ENCODE data around the gene PRDX5.

Gene PRDX5

DNA sequence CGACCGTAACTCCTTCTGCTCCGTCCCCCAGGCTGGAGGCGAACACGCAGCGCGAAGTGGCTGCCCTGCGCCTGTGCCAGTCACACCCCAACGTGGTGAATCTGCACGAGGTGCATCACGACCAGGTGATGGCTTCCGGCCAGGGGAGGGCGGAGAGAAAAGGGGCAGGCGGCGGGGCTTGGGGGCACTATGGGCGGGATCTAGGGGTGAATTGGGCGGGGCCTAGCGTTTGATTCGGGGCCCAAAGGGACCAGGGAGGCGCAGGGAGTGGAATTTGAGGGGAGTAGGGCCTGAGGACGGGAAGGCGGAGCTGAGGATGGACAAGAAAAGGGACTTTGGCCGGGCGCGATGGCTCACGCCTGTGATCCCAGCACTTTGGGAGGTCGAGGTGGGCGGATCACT lies 50.8 kb downstream of the PRDX5 start:
- Histone ChIP-seq H3K27ac (ENCODE audit: poor library complexity, severe bottlenecking) (no peak overlapping the region), H3K4me1 (ENCODE audit: insufficient read depth, poor library complexity, severe bottlenecking) (peaks cover 3% of the 10 kb centered on the region), H3K9me3 (ENCODE audit: severe bottlenecking) (no peaks in the 10 kb centered on the region), H3K36me3 (ENCODE audit: low read depth) (peaks cover 71% of the 10 kb centered on the region), H3K4me3 (ENCODE audit: severe bottlenecking) (no peak overlapping the region), H3K27me3 (ENCODE audit: insufficient read depth, poor library complexity, severe bottlenecking) (no peaks in the 10 kb centered on the region)
- ATAC-seq (ENCODE audit: low read depth): no peak
- no peak for DNase-seq (ENCODE audit: low spot score)
- TF ChIP-seq, protein P1, sequence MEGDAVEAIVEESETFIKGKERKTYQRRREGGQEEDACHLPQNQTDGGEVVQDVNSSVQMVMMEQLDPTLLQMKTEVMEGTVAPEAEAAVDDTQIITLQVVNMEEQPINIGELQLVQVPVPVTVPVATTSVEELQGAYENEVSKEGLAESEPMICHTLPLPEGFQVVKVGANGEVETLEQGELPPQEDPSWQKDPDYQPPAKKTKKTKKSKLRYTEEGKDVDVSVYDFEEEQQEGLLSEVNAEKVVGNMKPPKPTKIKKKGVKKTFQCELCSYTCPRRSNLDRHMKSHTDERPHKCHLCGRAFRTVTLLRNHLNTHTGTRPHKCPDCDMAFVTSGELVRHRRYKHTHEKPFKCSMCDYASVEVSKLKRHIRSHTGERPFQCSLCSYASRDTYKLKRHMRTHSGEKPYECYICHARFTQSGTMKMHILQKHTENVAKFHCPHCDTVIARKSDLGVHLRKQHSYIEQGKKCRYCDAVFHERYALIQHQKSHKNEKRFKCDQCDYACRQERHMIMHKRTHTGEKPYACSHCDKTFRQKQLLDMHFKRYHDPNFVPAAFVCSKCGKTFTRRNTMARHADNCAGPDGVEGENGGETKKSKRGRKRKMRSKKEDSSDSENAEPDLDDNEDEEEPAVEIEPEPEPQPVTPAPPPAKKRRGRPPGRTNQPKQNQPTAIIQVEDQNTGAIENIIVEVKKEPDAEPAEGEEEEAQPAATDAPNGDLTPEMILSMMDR (IDR thresholded peaks at IDR 0.05; ENCODE audit: poor library complexity, severe bottlenecking): no peak

DNA sequence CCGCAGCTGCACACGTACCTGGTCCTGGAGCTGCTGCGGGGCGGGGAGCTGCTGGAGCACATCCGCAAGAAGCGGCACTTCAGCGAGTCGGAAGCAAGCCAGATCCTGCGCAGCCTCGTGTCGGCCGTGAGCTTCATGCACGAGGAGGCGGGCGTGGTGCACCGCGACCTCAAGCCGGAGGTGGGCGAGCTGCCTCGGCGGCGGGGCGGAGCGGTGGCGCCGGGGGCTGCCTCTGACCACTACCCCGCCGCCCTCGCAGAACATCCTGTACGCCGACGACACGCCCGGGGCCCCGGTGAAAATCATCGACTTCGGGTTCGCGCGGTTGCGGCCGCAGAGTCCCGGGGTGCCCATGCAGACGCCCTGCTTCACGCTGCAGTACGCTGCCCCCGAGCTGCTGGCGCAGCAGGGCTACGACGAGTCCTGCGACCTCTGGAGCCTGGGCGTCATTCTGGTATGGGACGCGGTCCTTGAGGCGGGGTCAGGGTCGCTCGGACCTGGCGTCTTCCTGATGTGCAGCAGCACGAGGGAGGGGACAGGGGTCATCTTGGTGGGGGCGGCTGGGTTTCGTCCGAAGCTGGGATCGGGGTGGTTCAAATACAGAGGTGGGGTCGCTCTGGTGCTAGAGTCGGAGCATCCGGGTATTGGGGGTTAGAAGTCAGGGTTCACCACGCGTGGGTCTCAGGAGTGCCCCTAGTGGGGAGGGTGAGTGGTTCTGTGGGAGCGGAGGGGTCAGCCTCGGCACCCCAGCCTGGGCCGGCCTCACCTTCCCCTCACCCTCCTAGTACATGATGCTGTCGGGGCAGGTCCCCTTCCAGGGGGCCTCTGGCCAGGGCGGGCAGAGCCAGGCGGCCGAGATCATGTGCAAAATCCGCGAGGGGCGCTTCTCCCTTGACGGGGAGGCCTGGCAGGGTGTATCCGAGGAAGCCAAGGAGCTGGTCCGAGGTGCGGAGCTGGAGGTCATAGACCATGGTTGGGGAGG lies 51.8 kb downstream of the PRDX5 start:
- Histone ChIP-seq H3K36me3 (ENCODE audit: low read depth) (peaks cover 61% of the 10 kb centered on the region), H3K4me3 (ENCODE audit: severe bottlenecking) (no peak overlapping the region), H3K4me1 (ENCODE audit: insufficient read depth, poor library complexity, severe bottlenecking) (peaks cover 3% of the 10 kb centered on the region), H3K27me3 (ENCODE audit: insufficient read depth, poor library complexity, severe bottlenecking) (no peaks in the 10 kb centered on the region), H3K9me3 (ENCODE audit: severe bottlenecking) (no peaks in the 10 kb centered on the region), H3K27ac (ENCODE audit: poor library complexity, severe bottlenecking) (no peak overlapping the region)
- no peak for DNase-seq (ENCODE audit: low spot score)
- TF ChIP-seq, protein P1 (IDR thresholded peaks at IDR 0.05; ENCODE audit: poor library complexity, severe bottlenecking): no peak
- ATAC-seq (ENCODE audit: low read depth): no peak

DNA sequence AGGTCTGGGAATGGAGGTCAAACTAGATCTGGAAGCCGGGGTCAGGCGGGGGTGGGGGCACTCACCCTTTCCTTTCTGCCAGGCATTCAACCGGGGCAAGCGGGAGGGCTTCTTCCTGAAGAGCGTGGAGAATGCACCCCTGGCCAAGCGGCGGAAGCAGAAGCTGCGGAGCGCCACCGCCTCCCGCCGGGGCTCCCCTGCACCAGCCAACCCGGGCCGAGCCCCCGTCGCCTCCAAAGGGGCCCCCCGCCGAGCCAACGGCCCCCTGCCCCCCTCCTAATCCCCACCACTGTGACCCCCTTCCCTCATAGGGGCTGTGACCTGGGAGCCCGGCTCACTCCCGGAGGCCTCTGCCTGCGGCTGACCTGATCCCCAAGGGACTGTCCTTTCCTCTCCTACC lies 53.3 kb downstream of the PRDX5 start:
- H3K9me3 ChIP-seq (ENCODE audit: severe bottlenecking): no peaks in the 10 kb centered on the region
- no peaks in the 10 kb centered on the region for H3K27me3 ChIP-seq (ENCODE audit: insufficient read depth, poor library complexity, severe bottlenecking)
- no peak overlapping the region for H3K27ac ChIP-seq (ENCODE audit: poor library complexity, severe bottlenecking)
- H3K4me3 ChIP-seq (ENCODE audit: severe bottlenecking): no peak overlapping the region
- peaks cover 46% of the 10 kb centered on the region for H3K36me3 ChIP-seq (ENCODE audit: low read depth)
- TF ChIP-seq, protein P1 (IDR thresholded peaks at IDR 0.05; ENCODE audit: poor library complexity, severe bottlenecking): no peak
- H3K4me1 ChIP-seq (ENCODE audit: insufficient read depth, poor library complexity, severe bottlenecking): peaks cover 3% of the 10 kb centered on the region
- ATAC-seq (ENCODE audit: low read depth) (no peak), DNase-seq (ENCODE audit: low spot score) (no peak)

Data from RWPE2 (cell line).